ENCODE results near the gene MBP. TPM values are rescaled to one million over a fixed set of nuclear protein-coding genes. Genes with fewer than 3 reads are reported as not detected.

The MBP gene
- total and polyA plus RNA-seq, 2 donors (not counting 3 experiments of a cell fraction or from before 2014, with no cell fraction given): 1.7 to 2.3 TPM

DNA sequence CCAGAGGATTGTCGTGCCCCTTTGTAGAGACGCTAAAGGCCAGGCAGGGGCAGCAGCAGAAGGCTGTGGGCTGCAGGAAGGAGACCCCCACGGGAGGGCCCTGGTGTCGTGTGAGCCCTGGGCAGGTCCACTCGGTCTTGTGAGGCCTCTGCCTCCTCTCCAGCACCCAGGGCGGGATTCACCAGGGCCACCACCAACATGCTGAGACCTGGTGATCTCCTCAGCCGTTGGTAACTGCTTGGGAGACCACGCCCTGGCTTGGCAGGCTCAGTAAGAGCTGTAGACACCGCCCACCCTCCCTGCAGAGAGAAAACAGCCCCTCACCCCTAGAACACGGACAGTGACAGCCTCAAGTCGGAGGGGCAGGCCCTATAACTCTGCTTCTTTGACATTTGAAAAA lies 21.1 kb downstream of the MBP start:
- H3K27me3 ChIP-seq (ENCODE audit: control insufficient read depth in 2 of 2, insufficient read depth in 2 of 2, low read length in 2 of 2): no peaks in the 10 kb centered on the region
- no peaks in the 10 kb centered on the region for H4K20me1 ChIP-seq (replicated peaks; ENCODE audit: control insufficient read depth, extremely low read depth, insufficient read depth, low read length)
- no peak overlapping the region for H2AFZ ChIP-seq (ENCODE audit: low read depth, low read length)
- CTCF ChIA-PET: no interaction called here
- BruUV-seq (replicated peaks): no TSS peak
- no peak overlapping the region for H3K27ac ChIP-seq (ENCODE audit: insufficient read depth, low read depth, low read length)
- no peaks in the 10 kb centered on the region for H3K9me3 ChIP-seq (replicated peaks; ENCODE audit: control insufficient read depth, insufficient read depth, low read length)
- H3K79me2 ChIP-seq (ENCODE audit: control insufficient read depth, insufficient read depth, low read length): no peaks in the 10 kb centered on the region
- no peak for DNase-seq (ENCODE audit: low read depth, low spot score)
- FAIRE-seq: no peak
- POLR2A ChIA-PET: no interaction called here
- intact Hi-C loops (cut with micrococcal nuclease): no loop called here
- no peak overlapping the region for H3K4me2 ChIP-seq (ENCODE audit: insufficient read depth, low read length)
- H3K4me3 ChIP-seq (replicated peaks in 1 of 3; ENCODE audit: insufficient read depth in 1 of 3, low read depth in 1 of 3, low read length in 3 of 3): no peak overlapping the region
- no peaks in the 10 kb centered on the region for H3K9me1 ChIP-seq (replicated peaks; ENCODE audit: control insufficient read depth, extremely low read depth, insufficient read depth, low read length)
- TF ChIP-seq JUN (IDR thresholded peaks at IDR 0.05; ENCODE audit: borderline replicate concordance, insufficient read depth, insufficient read length, low read depth) (no peak), EZH2 (IDR thresholded peaks at IDR 0.05; ENCODE audit: borderline replicate concordance, low read depth, low read length, severe bottlenecking) (no peak), POLR2AphosphoS5 (IDR thresholded peaks at IDR 0.05; ENCODE audit: insufficient read depth, low read depth, low read length) (no peak)
- TF ChIP-seq, protein P1, sequence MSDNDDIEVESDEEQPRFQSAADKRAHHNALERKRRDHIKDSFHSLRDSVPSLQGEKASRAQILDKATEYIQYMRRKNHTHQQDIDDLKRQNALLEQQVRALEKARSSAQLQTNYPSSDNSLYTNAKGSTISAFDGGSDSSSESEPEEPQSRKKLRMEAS (IDR thresholded peaks at IDR 0.05; ENCODE audit: insufficient read depth, insufficient read length): no peak
- H3K9ac ChIP-seq (replicated peaks; ENCODE audit: extremely low read depth, insufficient read depth, low read length): no peak overlapping the region
- dilution Hi-C loops (cut with MboI; ENCODE audit: extremely low pct_ligation_motif_present, low sequenced_read_pairs): no loop called here
- peaks cover 17% of the 10 kb centered on the region for H3K4me1 ChIP-seq (ENCODE audit: control insufficient read depth, extremely low read depth, insufficient read depth, low read length)
- no peaks in the 10 kb centered on the region for H3K36me3 ChIP-seq (ENCODE audit: control insufficient read depth in 2 of 2, extremely low read depth in 1 of 2, insufficient read depth in 2 of 2, low read length in 2 of 2)

DNA sequence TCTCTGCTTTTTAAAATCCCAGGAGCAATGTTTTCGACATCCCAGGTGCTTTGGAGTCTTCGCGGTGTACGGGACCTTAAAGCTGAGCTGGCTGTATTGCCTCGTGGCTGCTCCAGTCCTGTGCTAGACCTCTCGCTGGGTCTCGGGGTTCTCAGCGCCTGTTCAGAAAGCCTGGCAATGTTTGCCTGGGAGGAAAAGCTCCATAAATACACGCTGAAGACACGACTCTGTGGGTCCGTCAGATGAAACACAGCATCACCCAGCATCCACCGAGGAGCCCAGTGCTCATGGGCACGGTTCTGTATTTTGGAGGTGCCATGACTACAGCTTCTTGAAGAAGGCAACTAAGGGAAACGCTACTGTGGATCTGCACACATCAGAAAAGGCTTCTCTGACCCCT lies 21.6 kb downstream of the MBP start:
- intact Hi-C loops (cut with micrococcal nuclease): no loop called here
- H3K9me1 ChIP-seq (replicated peaks; ENCODE audit: control insufficient read depth, extremely low read depth, insufficient read depth, low read length): no peaks in the 10 kb centered on the region
- no peaks in the 10 kb centered on the region for H3K79me2 ChIP-seq (ENCODE audit: control insufficient read depth, insufficient read depth, low read length)
- H2AFZ ChIP-seq (ENCODE audit: low read depth, low read length): no peak overlapping the region
- no peak overlapping the region for H3K27ac ChIP-seq (ENCODE audit: insufficient read depth, low read depth, low read length)
- TF ChIP-seq POLR2A (IDR thresholded peaks at IDR 0.05; ENCODE audit: low read depth, low read length) (no peak), JUN (IDR thresholded peaks at IDR 0.05; ENCODE audit: borderline replicate concordance, insufficient read depth, insufficient read length, low read depth) (no peak), GATA2 (IDR thresholded peaks at IDR 0.05; ENCODE audit: insufficient read depth, insufficient read length, low read depth, low read length) (no peak), FOS (IDR thresholded peaks at IDR 0.05; ENCODE audit: borderline replicate concordance, insufficient read depth, low read length) (no peak), POLR2AphosphoS5 (IDR thresholded peaks at IDR 0.05; ENCODE audit: insufficient read depth, low read depth, low read length) (no peak)
- TF ChIP-seq, protein P1 (IDR thresholded peaks at IDR 0.05; ENCODE audit: insufficient read depth, insufficient read length): no peak
- TF ChIP-seq, protein P2, sequence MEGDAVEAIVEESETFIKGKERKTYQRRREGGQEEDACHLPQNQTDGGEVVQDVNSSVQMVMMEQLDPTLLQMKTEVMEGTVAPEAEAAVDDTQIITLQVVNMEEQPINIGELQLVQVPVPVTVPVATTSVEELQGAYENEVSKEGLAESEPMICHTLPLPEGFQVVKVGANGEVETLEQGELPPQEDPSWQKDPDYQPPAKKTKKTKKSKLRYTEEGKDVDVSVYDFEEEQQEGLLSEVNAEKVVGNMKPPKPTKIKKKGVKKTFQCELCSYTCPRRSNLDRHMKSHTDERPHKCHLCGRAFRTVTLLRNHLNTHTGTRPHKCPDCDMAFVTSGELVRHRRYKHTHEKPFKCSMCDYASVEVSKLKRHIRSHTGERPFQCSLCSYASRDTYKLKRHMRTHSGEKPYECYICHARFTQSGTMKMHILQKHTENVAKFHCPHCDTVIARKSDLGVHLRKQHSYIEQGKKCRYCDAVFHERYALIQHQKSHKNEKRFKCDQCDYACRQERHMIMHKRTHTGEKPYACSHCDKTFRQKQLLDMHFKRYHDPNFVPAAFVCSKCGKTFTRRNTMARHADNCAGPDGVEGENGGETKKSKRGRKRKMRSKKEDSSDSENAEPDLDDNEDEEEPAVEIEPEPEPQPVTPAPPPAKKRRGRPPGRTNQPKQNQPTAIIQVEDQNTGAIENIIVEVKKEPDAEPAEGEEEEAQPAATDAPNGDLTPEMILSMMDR (IDR thresholded peaks at IDR 0.05; ENCODE audit: extremely low read depth in 1 of 2, insufficient read depth in 1 of 2, low read depth in 1 of 2, low read length in 2 of 2): no peak
- H3K9me3 ChIP-seq (replicated peaks; ENCODE audit: control insufficient read depth, insufficient read depth, low read length): no peaks in the 10 kb centered on the region
- H3K4me2 ChIP-seq (ENCODE audit: insufficient read depth, low read length): no peak overlapping the region
- H3K9ac ChIP-seq (replicated peaks; ENCODE audit: extremely low read depth, insufficient read depth, low read length): no peak overlapping the region
- no peaks in the 10 kb centered on the region for H4K20me1 ChIP-seq (replicated peaks; ENCODE audit: control insufficient read depth, extremely low read depth, insufficient read depth, low read length)
- BruUV-seq (replicated peaks): no TSS peak
- dilution Hi-C loops (cut with MboI; ENCODE audit: extremely low pct_ligation_motif_present, low sequenced_read_pairs): no loop called here
- CTCF ChIA-PET: interaction anchor here (1.2 kb wide), 1 partner anchor 9 kb away, joined by 3 read pairs; no protein-coding TSS in a partner anchor
- DNase-seq (ENCODE audit: low read depth, low spot score) (no peak), FAIRE-seq (no peak)
- POLR2A ChIA-PET: no interaction called here
- H3K4me3 ChIP-seq (replicated peaks in 1 of 3; ENCODE audit: insufficient read depth in 1 of 3, low read depth in 1 of 3, low read length in 3 of 3): no peak overlapping the region
- no peaks in the 10 kb centered on the region for H3K36me3 ChIP-seq (ENCODE audit: control insufficient read depth in 2 of 2, extremely low read depth in 1 of 2, insufficient read depth in 2 of 2, low read length in 2 of 2)
- no peaks in the 10 kb centered on the region for H3K27me3 ChIP-seq (ENCODE audit: control insufficient read depth in 2 of 2, insufficient read depth in 2 of 2, low read length in 2 of 2)
- peaks cover 17% of the 10 kb centered on the region for H3K4me1 ChIP-seq (ENCODE audit: control insufficient read depth, extremely low read depth, insufficient read depth, low read length)

All from endothelial cell of umbilical vein (primary cell).